Epidermal melanocyte (primary cell): ENCODE measurements around the gene AKAP17A.
A peak's percentile ranks its signal among the peaks of the same experiment; 100 is the strongest.
"Not testable (repeated sequence)": the region's sequence is repeated elsewhere in the genome, so short reads cannot be mapped to it uniquely, and the experiment has no call there.

Experiments used
- DNase-seq: peaks from one replicate; pipeline ENCODE4 v3.0.0; 2011; ENCODE audit warnings: low spot score; ENCODE audit not compliant: insufficient read length

Gene AKAP17A, protein sequence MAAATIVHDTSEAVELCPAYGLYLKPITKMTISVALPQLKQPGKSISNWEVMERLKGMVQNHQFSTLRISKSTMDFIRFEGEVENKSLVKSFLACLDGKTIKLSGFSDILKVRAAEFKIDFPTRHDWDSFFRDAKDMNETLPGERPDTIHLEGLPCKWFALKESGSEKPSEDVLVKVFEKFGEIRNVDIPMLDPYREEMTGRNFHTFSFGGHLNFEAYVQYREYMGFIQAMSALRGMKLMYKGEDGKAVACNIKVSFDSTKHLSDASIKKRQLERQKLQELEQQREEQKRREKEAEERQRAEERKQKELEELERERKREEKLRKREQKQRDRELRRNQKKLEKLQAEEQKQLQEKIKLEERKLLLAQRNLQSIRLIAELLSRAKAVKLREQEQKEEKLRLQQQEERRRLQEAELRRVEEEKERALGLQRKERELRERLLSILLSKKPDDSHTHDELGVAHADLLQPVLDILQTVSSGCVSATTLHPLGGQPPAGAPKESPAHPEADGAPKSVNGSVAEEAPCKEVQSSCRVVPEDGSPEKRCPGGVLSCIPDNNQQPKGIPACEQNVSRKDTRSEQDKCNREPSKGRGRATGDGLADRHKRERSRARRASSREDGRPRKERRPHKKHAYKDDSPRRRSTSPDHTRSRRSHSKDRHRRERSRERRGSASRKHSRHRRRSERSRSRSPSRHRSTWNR

DNA sequence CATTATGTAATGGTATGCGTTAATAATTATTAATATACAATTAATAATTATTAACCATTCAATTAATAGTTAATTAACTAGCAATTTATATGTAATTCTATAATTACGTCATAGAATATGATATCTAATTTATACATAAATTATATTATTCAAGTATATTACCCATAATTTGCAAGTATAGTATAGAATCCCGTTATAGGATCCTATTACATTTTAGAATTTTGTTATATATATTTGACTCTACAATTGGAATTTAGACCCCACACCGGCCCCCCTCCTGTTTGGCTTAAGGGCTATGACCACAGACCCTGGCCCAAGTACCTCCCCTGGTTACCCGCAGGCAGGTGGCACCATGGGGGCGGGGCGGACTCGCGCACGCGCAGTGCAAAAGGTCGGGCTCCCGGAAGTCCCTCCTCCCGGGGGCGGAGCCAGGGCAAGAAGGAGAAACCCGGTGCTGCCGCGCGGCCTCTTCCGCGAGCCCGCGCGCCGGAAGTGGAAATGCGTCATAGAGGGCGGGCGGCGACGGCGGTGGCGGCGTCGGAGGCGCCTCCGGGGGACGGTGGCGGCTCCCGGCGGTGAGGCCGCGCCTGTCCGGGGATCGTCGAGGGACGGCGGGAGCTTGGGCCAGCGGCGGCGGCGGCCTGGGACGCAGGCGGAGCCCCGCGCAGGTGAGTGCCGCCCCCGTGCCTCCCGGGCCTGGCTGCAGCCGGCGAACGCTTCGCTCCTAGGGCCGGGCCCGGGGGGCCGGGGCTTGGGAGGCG is at the start of gene AKAP17A:
TSS of gene AKAP17A (plus strand) at position 503 of the 761 bp plus-strand sequence. CDS start 1,859 bp downstream, outside the sequence.
- DNase-seq, result peak; percentile 96

DNA sequence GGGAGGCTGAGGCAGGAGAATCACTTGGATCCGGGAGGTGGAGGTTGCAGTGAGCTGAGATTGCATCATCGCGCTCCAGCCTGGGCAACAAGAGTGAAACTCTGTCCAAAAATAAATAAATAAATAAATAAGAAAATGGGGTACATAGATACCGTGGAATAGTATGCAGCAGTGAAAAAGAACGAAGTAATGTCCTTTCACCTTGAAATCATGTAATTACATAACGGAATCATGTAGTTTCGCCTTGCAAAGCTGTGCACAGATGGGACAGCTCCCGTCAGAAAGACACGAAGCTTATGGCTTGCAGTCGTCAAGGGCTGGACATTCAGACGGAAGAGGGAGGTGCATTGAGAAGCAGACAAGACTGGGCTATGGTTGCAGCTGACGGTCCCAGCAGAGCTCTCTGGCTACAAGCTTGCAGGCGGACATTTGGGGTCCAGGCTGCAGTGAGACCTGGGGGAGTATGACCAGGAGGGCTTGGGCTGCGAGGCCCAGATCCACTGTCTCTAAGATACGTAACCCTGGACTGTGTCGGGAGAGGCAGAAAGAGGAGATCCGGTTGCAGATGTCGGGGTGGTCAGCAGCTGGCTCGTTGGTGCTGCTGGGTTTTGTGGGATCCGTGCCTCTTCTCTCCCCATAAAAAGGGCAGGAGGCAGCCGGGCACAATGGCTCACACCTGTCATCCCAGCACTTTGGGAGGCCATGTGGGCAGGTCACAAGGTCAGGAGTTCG is 48.2 kb upstream of the AKAP17A start:
- no peak for DNase-seq

DNA sequence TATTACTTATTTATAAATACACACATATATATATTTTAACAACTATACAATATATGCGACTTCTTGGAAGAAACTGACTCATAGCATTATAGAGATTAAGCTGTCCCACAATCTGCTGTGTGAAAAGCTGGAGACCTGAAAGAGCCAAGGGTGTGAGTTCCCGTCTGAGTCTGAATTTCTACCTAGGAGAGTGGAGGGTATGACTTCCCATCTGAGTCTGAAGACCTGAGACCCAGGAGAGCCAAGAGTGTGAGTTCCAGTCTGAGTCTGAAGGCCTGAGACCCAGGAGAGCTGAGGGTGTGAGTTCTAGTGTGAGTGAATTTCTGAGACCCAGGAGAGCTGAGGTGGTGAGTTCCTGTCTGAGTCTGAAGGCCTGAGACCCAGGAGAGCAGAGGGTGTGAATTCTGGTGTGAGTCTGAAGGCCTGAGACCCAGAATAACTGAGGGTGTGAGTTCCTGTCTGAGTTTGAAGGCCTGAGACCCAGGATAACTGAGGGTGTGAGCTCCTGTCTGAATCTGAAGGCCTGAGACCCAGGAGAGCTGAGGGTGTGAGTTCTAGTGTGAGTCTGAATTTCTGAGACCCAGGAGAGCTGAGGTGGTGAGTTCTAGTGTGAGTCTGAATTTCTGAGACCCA is 45.5 kb upstream of the AKAP17A start:
- no peak for DNase-seq

DNA sequence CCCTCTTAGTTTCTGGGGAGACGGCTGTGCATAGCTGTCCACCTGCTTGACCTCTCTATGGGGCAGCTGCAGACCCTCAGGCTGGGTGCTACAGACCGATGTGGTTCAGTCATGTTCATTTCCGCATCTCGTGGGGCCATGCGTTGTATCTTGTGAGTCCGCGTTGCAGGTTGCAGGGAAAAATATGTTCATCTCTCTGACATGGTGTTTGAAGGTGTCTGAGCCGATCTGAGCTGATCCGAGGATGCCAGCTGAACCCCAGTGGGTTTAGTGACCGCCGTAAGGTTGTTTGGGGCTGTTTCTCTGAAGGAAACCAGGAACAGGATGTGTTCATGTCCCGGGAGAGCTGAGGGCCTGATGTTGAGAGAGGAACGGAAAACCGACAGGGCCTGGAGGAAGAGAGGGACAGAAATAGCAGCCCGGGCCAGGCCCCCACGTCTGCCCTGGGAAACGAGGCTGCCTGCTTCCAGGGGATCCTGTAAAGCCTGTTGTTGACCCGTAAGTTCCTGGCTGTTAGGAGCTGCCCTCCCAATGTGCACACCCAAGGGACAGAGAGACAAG is 44.6 kb upstream of the AKAP17A start:
- no peak for DNase-seq

DNA sequence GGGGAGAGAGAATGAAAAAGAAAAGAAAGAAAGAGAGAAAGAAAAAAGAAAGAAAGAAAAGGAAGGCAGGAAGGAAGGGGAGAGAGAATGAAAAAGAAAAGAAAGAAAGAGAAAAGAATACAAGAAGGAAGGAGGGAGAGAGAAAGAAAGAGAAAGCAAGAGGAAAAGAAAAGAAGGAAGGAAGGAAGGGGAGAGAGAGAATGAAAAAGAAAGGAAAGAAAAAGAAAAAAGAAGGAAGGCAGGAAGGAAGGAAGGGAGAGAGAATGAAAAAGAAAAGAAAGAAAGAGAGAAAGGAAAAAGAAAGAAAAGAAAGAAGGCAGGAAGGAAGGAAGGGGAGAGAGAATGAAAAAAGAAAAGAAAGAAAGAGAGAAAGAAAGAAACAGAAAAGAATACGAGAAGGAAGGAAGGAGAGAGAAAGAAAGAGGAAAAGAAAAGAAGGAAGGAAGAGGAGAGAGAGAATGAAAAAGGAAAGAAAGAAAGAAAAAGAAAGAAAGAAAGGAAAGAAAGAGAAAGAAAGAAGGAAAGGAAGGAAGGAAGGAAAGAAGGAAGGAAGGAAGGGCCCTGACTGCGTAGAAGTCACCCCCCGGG is 39.4 kb upstream of the AKAP17A start:
- DNase-seq, result no peak

DNA sequence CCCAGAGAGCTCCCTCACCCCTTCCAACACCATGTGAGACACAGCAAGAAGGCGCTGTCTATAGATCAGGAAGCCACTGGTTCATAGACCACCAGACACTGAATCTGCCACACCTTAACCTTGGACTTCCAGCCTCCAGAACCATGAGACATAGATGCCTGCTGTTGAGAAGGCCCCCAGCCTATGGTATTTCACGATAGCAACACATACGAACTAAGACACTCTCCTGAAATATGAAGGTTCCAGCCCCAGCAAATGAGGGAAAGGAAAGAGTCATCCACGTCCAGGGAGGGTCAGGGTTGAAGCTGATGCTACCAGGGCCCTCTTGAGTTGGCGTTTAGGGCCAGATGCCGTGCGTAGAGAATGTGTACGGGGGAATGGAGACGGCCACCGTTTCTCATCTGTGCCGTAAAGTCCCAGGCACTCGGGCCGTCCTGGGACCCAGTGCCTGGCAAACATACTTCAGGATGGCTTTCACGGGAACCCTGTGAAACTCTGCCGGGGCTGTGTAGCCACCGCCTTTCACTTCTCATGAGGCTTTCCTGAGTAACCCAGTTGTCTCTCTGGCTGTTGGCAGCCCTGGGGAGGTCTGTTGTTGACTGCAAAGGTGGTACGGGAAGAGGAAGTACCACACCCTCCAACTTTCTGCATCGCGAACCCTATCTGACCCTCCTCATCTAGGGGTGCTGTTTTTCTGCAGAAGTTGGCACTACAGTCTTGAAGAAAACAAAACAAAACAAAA is 36.8 kb upstream of the AKAP17A start:
- DNase-seq, result no peak

DNA sequence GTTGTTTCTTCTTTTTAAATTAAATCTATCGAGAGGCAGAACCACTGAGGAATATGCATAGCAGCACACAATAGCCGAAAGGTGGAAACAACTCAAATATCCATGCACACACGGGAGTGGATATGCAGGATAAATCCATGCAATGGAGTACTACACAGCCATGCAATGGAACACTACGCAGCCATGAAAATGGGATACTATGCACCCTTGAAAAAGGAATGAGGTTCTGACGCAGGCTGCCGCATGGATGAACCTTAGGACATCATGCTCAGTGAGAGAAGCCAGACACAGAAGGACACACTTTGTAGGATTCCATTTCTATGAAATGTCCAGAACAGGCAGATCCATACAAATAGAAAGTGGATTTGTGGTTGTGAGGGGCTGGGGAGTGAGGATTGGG is 36.0 kb upstream of the AKAP17A start:
- no peak for DNase-seq

DNA sequence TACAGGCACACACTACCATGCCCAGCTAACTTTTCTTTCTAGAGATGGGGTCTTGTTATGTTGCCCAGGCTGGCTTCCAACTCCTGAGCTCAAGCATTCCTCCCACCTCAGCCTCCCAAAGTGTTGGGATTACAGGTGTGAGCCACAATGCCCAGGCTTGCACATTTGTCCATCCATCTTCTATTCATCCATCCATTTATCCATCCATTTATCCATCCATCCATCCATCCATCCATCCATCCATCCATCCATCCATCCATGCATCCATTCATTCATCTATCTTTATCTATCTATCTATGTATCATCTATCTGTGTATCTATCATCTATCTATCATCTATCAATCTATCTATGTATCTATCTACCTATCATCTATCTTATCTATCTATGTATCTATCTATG is 34.0 kb upstream of the AKAP17A start:
- not testable (repeated sequence) for DNase-seq

DNA sequence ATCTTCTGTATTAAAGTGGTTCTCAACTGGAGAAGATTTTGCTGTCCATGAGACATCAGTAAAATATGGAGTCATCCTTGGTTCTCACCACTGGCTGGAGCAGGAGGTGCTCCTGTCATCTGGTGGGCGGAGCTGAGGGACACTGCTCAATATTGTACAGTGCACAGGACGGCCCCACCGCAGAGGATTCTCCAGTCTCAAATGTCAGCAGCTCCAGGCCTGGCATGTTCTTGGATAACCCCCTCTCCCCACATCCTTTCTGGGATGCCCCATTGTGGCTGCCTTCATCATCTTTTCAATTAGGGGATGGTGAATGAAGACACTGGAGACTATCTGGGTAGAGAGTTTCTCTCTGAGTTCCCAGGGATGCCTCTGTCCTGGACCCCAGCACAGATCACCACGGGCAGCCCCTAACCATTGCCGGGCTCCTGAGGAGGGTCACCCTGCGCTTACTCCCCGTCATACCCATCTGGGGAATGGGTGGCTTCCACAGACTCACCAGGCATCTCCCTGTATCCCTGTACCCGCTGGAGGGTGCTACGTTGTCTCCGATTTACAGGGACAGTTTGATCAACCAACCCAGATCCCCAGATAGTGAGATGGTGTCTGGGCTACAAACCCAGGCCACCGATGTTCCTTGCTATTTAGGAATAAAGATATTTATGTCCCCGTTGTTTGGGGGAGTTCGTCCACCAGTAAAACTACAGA is 32.5 kb upstream of the AKAP17A start:
- no peak for DNase-seq

DNA sequence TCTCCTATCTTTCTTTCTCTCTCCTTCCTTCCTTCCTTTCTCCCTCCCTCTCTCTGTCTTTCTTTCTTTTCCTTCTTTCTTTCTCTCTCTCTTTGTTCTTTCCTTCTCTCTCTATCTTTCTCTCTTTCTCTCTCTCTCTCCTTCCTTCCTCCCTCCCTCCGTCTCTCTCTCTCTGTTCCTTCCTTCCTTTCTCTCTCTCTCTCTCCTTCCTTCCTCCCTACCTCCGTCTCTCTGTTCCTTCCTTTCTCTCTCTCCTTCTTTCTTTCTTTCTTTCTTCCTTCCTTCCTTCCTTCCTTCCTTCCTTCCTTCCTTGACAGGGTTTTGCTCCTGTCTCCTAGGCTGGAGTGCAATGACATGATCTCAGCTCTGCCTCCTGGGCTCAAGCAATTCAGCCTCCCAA is 30.2 kb upstream of the AKAP17A start:
- DNase-seq, result no peak

DNA sequence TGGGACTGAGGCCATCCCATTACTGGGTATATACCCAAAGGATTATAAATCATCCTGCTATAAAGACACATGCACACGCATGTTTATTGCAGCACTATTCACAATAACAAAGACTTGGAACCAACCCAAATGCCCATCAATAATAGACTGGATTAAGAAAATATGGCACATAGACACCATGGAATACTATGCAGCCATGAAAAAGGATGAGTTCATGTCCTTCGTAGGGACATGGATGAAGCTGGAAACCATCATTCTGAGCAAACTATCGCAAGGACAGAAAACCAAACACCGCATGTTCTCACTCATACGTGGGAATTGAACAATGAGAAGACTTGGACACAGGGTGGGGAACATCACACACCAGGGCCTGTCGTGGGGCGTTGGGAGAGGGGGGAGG is 27.3 kb upstream of the AKAP17A start:
- DNase-seq, result not testable (repeated sequence)

DNA sequence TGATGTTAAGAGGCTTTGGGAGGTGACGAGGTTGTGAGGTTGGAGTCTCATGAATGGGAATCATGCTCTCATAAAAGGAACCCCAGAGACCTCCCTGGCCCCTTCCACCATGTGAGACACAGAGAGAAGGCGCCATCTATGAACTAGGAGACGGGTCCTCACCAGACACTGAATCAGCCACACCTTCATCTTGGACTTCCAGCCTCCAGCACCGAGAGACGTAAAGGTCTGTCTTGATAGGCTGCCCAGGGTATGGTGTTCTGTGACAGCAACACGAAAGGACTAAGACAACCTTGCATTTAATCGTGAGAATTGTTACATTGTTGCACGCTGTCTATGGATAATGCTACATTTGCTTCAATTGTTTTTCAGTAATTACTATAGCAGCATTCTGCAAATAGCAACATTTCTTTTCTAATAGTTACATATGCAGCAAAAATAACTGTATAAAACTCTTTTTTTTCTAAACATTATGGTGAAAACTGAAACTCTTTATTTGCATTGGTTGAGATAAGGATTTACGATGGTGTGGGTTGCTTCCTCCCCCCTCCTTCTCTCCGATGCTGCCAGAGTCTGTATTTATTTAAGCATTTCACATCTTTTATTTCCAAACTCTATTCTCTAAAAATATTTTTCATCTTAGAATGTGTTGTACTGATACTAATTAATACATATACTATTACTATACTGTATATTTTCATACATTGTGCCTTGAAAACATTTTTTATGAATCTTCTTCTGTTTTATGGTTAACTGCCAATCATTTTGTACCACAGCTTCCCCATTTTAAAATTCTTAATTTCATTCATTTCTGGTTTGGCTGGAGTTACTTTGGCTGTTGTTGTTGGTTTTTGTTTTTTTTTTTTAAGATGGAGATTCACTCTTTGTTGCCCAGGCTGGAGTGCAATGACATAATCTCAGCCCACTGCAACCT is 26.4 kb upstream of the AKAP17A start:
- no peak for DNase-seq

DNA sequence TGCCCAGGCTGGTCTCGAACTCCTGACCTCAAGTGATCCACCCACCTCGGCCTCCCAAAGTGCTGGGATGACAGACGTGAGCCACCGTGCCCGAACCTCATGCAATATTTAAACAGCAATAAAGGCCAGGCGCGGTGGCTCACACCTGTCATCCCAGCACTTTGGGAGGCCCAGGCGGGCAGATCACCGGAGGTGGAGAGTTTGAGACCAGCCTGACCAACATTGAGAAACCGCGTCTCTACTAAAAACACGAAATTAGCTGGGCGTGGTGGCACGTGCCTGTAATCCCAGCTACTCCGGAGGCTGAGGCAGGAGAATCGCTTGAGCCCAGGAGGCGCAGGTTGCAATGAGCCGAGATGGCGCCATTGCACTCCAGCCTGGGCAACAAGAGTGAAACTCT is 17.2 kb upstream of the AKAP17A start:
- DNase-seq, result not testable (repeated sequence)

DNA sequence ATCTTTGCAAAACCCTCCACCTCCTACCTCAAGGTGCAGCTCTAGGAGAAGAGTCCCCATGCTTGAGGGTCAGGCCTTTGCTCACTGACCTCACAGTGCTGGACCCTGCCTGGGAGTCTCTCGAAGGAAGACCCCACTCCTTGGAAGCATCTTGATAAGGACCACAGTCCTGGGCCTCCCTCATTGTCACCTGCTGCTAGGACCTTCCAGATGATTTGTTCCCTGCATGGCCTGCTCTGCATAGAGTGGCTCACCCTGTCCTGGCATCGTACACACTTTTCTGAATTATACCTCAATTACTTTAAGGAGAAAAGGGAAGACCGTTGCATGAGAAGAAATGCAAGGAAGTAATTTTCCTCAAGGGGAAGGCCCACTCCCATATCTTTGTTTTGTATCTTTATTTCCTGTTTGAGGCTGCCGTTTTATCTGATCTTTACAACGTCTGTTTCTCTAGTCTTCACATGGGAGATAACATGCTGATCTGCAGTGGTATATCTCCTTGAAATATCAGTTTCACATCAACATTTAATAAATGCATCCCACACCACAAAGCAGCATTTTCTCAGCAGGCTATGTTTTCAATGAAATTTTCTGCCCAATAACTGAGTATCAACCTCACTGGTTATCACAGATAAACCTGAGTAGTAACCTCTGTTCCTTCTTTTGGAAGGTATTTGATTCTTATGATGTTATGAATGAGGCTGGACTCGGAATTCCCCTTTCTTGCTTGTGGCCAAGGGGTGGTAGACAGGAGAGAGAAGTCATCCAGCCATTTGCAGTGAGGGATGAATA is 15.0 kb upstream of the AKAP17A start:
- DNase-seq, result no peak

DNA sequence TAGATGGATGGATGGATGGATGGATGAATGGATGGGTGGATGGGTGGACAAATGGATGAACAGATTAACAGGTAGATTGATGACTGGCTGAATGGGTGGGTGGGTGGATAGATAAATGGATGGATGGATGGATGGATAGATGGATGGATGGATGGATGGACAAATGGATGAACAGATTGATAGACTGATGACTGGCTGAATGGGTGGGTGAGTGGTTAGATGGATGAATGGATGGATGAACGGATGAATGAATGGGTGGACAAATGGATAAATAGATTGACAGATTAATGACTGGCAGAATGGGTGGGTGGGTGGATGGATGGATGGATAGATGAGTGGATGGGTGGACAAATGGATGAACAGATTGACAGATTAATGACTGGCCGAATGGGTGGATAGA is 13.6 kb upstream of the AKAP17A start:
- DNase-seq, result no peak

DNA sequence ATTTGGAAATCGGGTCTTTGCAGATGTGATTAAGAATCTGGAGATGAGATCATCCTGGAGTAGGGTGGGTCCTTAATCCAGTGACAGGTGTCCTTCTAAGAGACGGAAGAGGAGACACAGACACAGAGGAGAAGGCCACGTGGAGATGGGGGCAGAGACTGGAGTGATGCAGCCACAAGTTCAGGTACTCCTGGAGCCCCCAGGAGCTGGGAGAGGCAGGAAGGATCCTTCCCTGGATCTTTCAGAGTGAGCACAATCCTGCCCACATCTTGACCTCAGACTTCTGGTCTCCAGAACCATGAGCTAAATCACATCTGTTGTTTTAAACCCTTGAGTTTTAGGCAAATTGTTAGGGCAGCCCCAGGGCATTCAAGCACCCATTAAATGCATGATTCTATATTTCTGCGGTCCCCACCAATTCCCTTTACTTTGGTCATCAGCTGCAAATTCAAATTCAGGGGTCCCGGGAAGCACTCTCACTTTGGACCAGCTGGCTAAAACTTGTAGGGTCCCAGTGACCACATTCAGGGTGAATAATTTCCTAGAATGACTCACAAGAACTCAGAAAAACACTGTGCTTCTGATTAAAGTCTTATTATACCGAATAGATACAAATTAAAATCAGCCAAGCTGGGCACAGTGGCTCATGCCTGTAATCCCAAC is 12.8 kb upstream of the AKAP17A start:
- no peak for DNase-seq
